AG10803 (cell line): ENCODE measurements around the gene PLCB4.

Experiments
- DNase-seq: peaks from one replicate; pipeline ENCODE4 v3.0.0; 2010; ENCODE audit warnings: low read depth
- H3K4me3 ChIP-seq: 2 replicates; pipeline ENCODE4 v1.5.1; 2011; ENCODE audit warnings: mild to moderate bottlenecking, low read length, control low read depth
- CTCF ChIP-seq: conservative IDR thresholded peaks from 2 replicates; pipeline ENCODE4 v1.5.1; 2011; ENCODE audit warnings: mild to moderate bottlenecking, low read length, control low read depth, inconsistent platforms

The PLCB4 gene

GRCh38 chr20:9128568-9128967 is 59.7 kb downstream of the PLCB4 start:
- TF ChIP-seq CTCF, result no peak
- no peak overlapping the region for H3K4me3 ChIP-seq
- DNase-seq, result no peak

GRCh38 chr20:9129756-9130155 is 60.9 kb downstream of the PLCB4 start:
- no peak overlapping the region for H3K4me3 ChIP-seq
- TF ChIP-seq CTCF, result no peak
- no peak for DNase-seq

GRCh38 chr20:9130521-9130920 is 61.6 kb downstream of the PLCB4 start:
- DNase-seq, result no peak

GRCh38 chr20:9131841-9132240 is 63.0 kb downstream of the PLCB4 start:
- no peak overlapping the region for H3K4me3 ChIP-seq
- no peak for TF ChIP-seq CTCF
- no peak for DNase-seq

More at GRCh38 chr20:9130521-9130920, 61.6 kb downstream of the PLCB4 start:
- TF ChIP-seq CTCF, result no peak
- no peak overlapping the region for H3K4me3 ChIP-seq

GRCh38 chr20:9134346-9134745 is 65.5 kb downstream of the PLCB4 start:
- DNase-seq, result no peak
- no peak for TF ChIP-seq CTCF
- H3K4me3 ChIP-seq, result no peak overlapping the region

GRCh38 chr20:9136114-9136513 is 67.2 kb downstream of the PLCB4 start:
- TF ChIP-seq CTCF, result no peak
- H3K4me3 ChIP-seq, result no peak overlapping the region
- DNase-seq, result no peak

- no peak overlapping the region for H3K4me3 ChIP-seq
- TF ChIP-seq CTCF, result no peak
- no peak for DNase-seq
Observed at GRCh38 chr20:9137001-9137400, 68.1 kb downstream of the PLCB4 start.
